Measurements from ENCODE around the gene FAIM. TPM values are rescaled to one million over a fixed set of nuclear protein-coding genes. Genes with fewer than 3 reads are reported as not detected.

FAIM gene, protein sequence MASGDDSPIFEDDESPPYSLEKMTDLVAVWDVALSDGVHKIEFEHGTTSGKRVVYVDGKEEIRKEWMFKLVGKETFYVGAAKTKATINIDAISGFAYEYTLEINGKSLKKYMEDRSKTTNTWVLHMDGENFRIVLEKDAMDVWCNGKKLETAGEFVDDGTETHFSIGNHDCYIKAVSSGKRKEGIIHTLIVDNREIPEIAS
- total RNA-seq, result 8.0 and 10.1 TPM in 2 replicates

DNA sequence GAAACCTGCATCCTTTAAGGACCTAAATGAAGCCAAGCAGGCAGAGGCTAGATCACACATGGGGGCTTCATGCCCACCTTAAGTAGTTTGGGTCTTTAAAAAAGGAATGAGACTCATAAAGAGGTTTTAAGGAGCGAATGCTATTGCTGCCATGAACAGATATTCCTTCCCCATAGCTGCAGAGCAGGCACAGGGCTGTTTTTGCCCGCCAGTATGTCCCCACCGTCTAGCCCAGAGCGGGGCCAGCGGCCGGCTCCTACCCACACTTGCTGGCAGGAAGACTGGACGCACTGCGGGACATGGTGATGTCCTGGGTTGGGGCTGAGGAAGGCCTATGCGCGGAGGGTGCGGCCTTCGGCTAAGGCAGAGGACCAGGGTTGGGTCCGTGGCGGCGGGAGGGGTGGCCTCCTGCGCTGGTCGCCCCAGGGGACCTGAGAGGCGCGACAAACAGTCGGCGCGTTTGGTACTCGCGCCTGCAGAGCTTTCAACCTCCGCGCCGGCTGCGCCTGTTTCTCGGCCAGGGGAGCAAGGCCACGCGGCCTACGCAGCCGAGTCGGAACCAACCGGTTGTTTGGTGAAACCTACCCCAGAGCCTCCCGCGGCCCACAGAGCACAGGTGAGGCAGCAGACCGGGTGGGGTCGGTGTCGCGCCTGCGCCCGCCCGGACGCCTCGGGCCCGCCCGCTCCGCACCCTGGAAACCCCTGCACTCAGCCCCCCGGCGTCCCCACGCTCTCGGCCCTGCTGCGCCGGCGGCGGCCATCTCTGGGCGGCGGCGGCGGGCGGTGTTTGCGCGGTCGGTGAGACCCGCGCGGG lies at the start of gene FAIM:
Gene FAIM, plus strand, starts transcription at position 450 of the 814 bp plus-strand sequence. CDS start 10,956 bp downstream, outside the sequence.

GRCh38 chr3:138594150-138594934 lies 14.2 kb upstream of the FAIM start, which contains the start of gene CEP70:
TSS of gene CEP70 (minus strand) at chr3:138594260. CDS start at chr3:138572927, 21,333 bp downstream.

Other genes starting within 250 kb of the FAIM start
- 0.49 and 0.97 TPM in 2 replicates for gene ESYT3, start 174.2 kb upstream of the FAIM start, total RNA-seq
- gene CEP70, start 14.5 kb upstream of the FAIM start, total RNA-seq, result 15.2 and 26.3 TPM in 2 replicates
- gene PIK3CB, start 226.2 kb downstream of the FAIM start, total RNA-seq, result 7.9 and 9.1 TPM in 2 replicates